Measurements from ENCODE around the gene AJAP1.

- TF ChIP-seq CTCF (IDR thresholded peaks at IDR 0.05; ENCODE audit: poor library complexity, severe bottlenecking) (no peak), REST (IDR thresholded peaks at IDR 0.05; ENCODE audit: borderline replicate concordance) (no peak), EZH2 (IDR thresholded peaks at IDR 0.05; ENCODE audit: borderline replicate concordance, insufficient read depth, low read length, poor library complexity, severe bottlenecking) (no peak), POLR2AphosphoS5 (IDR thresholded peaks at IDR 0.05) (no peak), MXI1 (conservative IDR thresholded peaks at IDR 0.05; ENCODE audit: poor library complexity, severe bottlenecking) (no peak), EP300 (conservative IDR thresholded peaks at IDR 0.05; ENCODE audit: poor library complexity, severe bottlenecking) (no peak), RAD21 (conservative IDR thresholded peaks at IDR 0.05) (no peak), SMC3 (conservative IDR thresholded peaks at IDR 0.05; ENCODE audit: poor library complexity) (no peak), TAF1 (IDR thresholded peaks at IDR 0.05; ENCODE audit: low read depth) (no peak)
Measured at GRCh38 chr1:4772294-4773010, 118.0 kb downstream of the AJAP1 start.

Measured in neural cell (in vitro differentiated cells).